Measurements from ENCODE around the gene SAMD4A. TPM values are rescaled to one million over a fixed set of nuclear protein-coding genes. Genes with fewer than 3 reads are reported as not detected.

Gene SAMD4A
- total and polyA plus RNA-seq, 11 donors: 45.0 to 247 (median 138) TPM

DNA sequence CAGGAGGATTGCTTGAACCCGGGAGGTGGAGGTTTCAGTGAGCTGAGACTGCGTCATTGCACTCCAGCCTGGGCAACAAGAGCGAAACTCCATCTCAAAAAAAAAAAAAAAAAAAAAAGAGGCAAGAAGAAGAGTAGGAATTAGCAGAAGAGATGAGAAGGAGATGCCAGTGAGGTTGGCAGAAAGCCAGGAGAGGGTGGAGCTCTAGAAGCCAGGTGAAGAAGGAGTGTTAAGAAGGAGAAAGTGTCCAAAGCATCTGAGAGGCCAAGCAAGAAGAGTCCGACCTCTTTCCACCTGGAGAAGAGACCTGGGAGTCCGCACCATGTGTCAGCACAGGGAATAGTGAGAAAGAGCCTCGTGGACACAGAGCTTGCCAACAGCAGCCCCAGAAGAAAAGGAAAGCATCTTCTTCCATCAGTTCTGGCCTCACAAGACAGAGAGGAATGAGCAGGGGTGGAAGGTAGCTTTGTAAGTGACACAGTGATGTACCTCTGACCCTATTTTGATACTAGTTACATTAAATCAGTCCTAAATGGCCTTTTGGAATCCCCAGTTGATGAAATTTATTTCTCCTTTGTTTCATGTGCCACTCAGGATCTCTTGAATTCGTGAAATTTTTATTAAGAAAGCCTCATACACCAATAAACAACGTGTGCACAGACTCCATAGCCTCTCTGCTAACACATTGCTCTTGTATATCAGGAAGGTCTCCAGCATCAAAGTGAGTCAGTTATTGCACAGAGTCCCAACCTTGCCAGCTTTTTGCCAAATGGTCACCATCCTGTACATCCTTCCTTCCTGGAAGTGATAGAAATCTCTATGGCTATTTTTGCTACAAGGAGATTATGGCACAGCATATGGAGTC is 70.6 kb downstream of the SAMD4A start:
- no peak for ATAC-seq
- whole genome bisulfite sequencing, 4 donors: 75% methylated on average over 8 of the region's 8 CpGs
- TF ChIP-seq CTCF (IDR thresholded peaks at IDR 0.05) (no peak), POLR2A (IDR thresholded peaks at IDR 0.05) (no peak)
- no peaks in the 10 kb centered on the region for H3K9me3 ChIP-seq
- no peaks in the 10 kb centered on the region for H3K27me3 ChIP-seq
- intact Hi-C loops (cut with DNase I): loop anchor here in 1 of 10 donors (10.0 kb wide), 1 partner anchor 63 kb away; no protein-coding TSS in a partner anchor
- no peaks in the 10 kb centered on the region for H3K36me3 ChIP-seq
- H3K4me1 ChIP-seq: peaks cover 0 to 53% (median 20%) of the 10 kb centered on the region in 12 donors
- DNase-seq: no peak
- no peak overlapping the region for H3K27ac ChIP-seq
- no peak overlapping the region for H3K4me3 ChIP-seq

- TF ChIP-seq CTCF (IDR thresholded peaks at IDR 0.05): no peak
- TF ChIP-seq POLR2A (IDR thresholded peaks at IDR 0.05): no peak
- Histone ChIP-seq H3K36me3 (no peaks in the 10 kb centered on the region), H3K4me1 (peaks cover 0 to 57% (median 22%) of the 10 kb centered on the region in 12 donors), H3K27ac (no peak overlapping the region), H3K27me3 (no peaks in the 10 kb centered on the region), H3K9me3 (no peaks in the 10 kb centered on the region), H3K4me3 (no peak overlapping the region)
- DNase-seq (no peak), ATAC-seq (no peak)
- intact Hi-C loops (cut with DNase I): loop anchor here in 1 of 10 donors (10.0 kb wide), 1 partner anchor 63 kb away; no protein-coding TSS in a partner anchor
- 59 to 63% (median 61%) methylated on average over 6 of the region's 6 CpGs for WGBS, 4 donors
These were observed 71.2 kb downstream of the SAMD4A start for GRCh38 chr14:54638135-54638446.

DNA sequence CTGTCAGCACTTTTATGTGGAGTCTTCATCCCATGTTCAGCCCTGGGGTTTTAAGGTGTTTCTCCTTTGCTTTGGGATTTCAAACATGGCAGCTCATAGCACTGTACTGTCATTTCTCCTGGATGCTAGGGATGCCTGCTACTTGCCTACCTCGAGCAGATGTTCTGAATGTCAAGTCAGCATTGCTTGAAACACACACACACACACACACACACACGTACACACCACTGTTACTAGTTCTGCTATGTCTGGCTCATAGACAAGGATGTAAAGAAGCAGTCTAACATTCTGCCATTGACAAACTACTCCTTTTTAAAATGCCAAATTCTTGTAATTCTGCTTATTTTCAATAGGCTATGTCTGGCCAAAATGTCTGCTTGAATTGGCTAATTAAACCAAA is 72.7 kb downstream of the SAMD4A start:
- WGBS, 4 donors: 31 to 58% (median 45%) methylated on average over 2 of the region's 2 CpGs
- ATAC-seq: no peak
- Histone ChIP-seq H3K9me3 (no peaks in the 10 kb centered on the region), H3K4me3 (no peak overlapping the region), H3K27me3 (no peaks in the 10 kb centered on the region), H3K27ac (no peak overlapping the region), H3K36me3 (no peaks in the 10 kb centered on the region), H3K4me1 (peaks cover 0 to 68% (median 26%) of the 10 kb centered on the region in 12 donors)
- TF ChIP-seq CTCF (IDR thresholded peaks at IDR 0.05) (no peak), POLR2A (IDR thresholded peaks at IDR 0.05) (no peak)
- no peak for DNase-seq
- intact Hi-C loops (cut with DNase I): loop anchor here in 4 of 10 donors (5.0 to 10.0 kb wide), 2 partner anchors 65 to 72 kb away; partner anchors contain the start of gene SAMD4A (in 2 of the 4)

DNA sequence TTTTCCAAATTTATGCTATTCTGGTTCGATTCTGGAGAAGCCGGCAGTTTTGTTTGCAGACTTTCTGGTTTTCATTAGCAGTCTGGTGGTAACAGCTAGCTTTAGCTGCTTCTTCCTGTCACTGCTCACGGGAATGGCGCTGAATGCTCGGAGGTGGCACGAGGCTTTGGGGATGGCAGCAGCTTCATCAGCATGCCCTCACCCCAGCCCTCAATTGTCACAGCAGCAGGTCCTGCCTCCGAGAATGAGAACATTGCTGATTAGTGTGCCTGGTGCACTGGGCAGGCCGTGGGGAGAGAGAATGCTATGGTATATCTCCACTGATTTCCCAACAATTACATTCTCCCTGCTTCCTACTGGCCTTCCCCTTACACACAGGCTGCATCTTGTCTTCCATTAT is 73.6 kb downstream of the SAMD4A start:
- intact Hi-C loops (cut with DNase I): loop anchor here in 3 of 10 donors (5.0 to 10.0 kb wide), 2 partner anchors 66 to 73 kb away; partner anchors contain the start of gene SAMD4A (in 2 of the 3)
- Histone ChIP-seq H3K9me3 (no peaks in the 10 kb centered on the region), H3K4me3 (no peak overlapping the region), H3K4me1 (peaks cover 0 to 70% (median 28%) of the 10 kb centered on the region in 12 donors), H3K36me3 (no peaks in the 10 kb centered on the region), H3K27me3 (no peaks in the 10 kb centered on the region), H3K27ac (peak overlapping the region in 4 of 12 donors; percentile 8 to 37 (median 26))
- ATAC-seq (peak in 3 of 4 donors; percentile 51 to 78 (median 65)), DNase-seq (peak in 1 of 5 donors; percentile 36)
- 61 to 66% (median 63%) methylated on average over 8 of the region's 8 CpGs for WGBS, 4 donors
- TF ChIP-seq POLR2A (IDR thresholded peaks at IDR 0.05) (no peak), CTCF (IDR thresholded peaks at IDR 0.05) (no peak)
